BLaER1 treated with 17β-estradiol and CSF1 and Interleukin-3, amounts not matched to agents 10 nM and 100 nM (cell line): ENCODE measurements around the gene GLIPR1L2.
"Not testable (repeated sequence)": the region's sequence is repeated elsewhere in the genome, so short reads cannot be mapped to it uniquely, and the experiment has no call there.

Source experiments
- H3K27ac ChIP-seq, 11 experiments: shearing (Covaris generic); formaldehyde crosslinking; 2 replicates each; pipeline ENCODE4 v1.8.1; 2022
- H3K27me3 ChIP-seq, 11 experiments: shearing (Covaris generic); formaldehyde crosslinking; 2 replicates each; pipeline ENCODE4 v1.8.1; 2022
- H3K36me3 ChIP-seq, 11 experiments: shearing (Covaris generic); formaldehyde crosslinking; 2 replicates each; pipeline ENCODE4 v1.8.1; 2022
- H3K4me1 ChIP-seq, 10 experiments: shearing (Covaris generic); formaldehyde crosslinking; 2 replicates each; pipeline ENCODE4 v1.8.1; 2022
- H3K4me2 ChIP-seq, 11 experiments: shearing (Covaris generic); formaldehyde crosslinking; 2 replicates each; pipeline ENCODE4 v1.8.1; 2022
- H3K4me3 ChIP-seq, 10 experiments: shearing (Covaris generic); formaldehyde crosslinking; 2 replicates each; pipeline ENCODE4 v1.8.1; 2022
- H3K9ac ChIP-seq, 11 experiments: shearing (Covaris generic); formaldehyde crosslinking; 2 replicates each; pipeline ENCODE4 v1.8.1; 2022
- H3K9me3 ChIP-seq, 11 experiments: shearing (Covaris generic); formaldehyde crosslinking; replicated peaks in 1 of 11; 2 replicates each; pipeline ENCODE4 v1.8.1; 2022
- H4K20me1 ChIP-seq, 11 experiments: shearing (Covaris generic); formaldehyde crosslinking; 2 replicates each; pipeline ENCODE4 v1.8.1; 2022
- Cebpa-rat ChIP-seq, 11 experiments: shearing (Covaris generic); IDR thresholded peaks; 2 replicates each; pipeline ENCODE4 v1.8.1; 2022

Gene GLIPR1L2

GRCh38 chr12:75419841-75420240, 29.0 kb downstream of the GLIPR1L2 start:
- Histone ChIP-seq H3K27me3 (no peaks in the 10 kb centered on the region), H4K20me1 (no peaks in the 10 kb centered on the region), H3K9ac (no peak overlapping the region), H3K4me2 (no peak overlapping the region), H3K9me3 (peaks cover 0 to 10% (median 0%) of the 10 kb centered on the region in 11 experiments; a peak in 5 of 22 replicates), H3K4me1 (no peaks in the 10 kb centered on the region), H3K27ac (no peak overlapping the region), H3K4me3 (no peak overlapping the region), H3K36me3 (no peaks in the 10 kb centered on the region)
- TF ChIP-seq Cebpa-rat (IDR thresholded peaks at IDR 0.05), result no peak

GRCh38 chr12:75427491-75427890, 36.6 kb downstream of the GLIPR1L2 start:
- H3K4me3 ChIP-seq, result no peak overlapping the region
- H4K20me1 ChIP-seq, result no peaks in the 10 kb centered on the region
- H3K9ac ChIP-seq, result no peak overlapping the region
- TF ChIP-seq Cebpa-rat (IDR thresholded peaks at IDR 0.05), result no peak
- H3K9me3 ChIP-seq, result peaks cover 32 to 59% (median 38%) of the 10 kb centered on the region in 11 experiments
- no peaks in the 10 kb centered on the region for H3K4me1 ChIP-seq
- no peak overlapping the region for H3K4me2 ChIP-seq
- no peaks in the 10 kb centered on the region for H3K27me3 ChIP-seq
- no peak overlapping the region for H3K27ac ChIP-seq
- peaks cover 0 to 6% (median 0%) of the 10 kb centered on the region in 11 experiments; a peak in 3 of 22 replicates for H3K36me3 ChIP-seq

- Histone ChIP-seq H3K27ac (no peak overlapping the region), H3K4me1 (no peaks in the 10 kb centered on the region), H3K9me3 (peaks cover 32 to 59% (median 38%) of the 10 kb centered on the region in 11 experiments), H3K27me3 (no peaks in the 10 kb centered on the region), H3K36me3 (peaks cover 0 to 6% (median 0%) of the 10 kb centered on the region in 11 experiments; a peak in 3 of 22 replicates), H3K4me2 (no peak overlapping the region), H4K20me1 (no peaks in the 10 kb centered on the region), H3K4me3 (peak overlapping the region in 2 of 10 experiments; percentile 11 to 15; a peak in 1 of 20 replicates), H3K9ac (no peak overlapping the region)
- TF ChIP-seq Cebpa-rat (IDR thresholded peaks at IDR 0.05), result no peak
These were observed 37.9 kb downstream of the GLIPR1L2 start for GRCh38 chr12:75428767-75429166.

GRCh38 chr12:75432924-75433323, 42.0 kb downstream of the GLIPR1L2 start:
- Histone ChIP-seq H3K4me3 (no peak overlapping the region), H3K9ac (no peak overlapping the region), H3K36me3 (peaks cover 0 to 6% (median 0%) of the 10 kb centered on the region in 11 experiments; a peak in 3 of 22 replicates), H3K27me3 (no peaks in the 10 kb centered on the region), H3K9me3 (peaks cover 26 to 47% (median 41%) of the 10 kb centered on the region in 11 experiments), H3K27ac (no peak overlapping the region), H4K20me1 (no peaks in the 10 kb centered on the region), H3K4me2 (no peak overlapping the region), H3K4me1 (peaks cover 0 to 4% (median 2%) of the 10 kb centered on the region in 10 experiments; a peak in 13 of 20 replicates)
- TF ChIP-seq Cebpa-rat (IDR thresholded peaks at IDR 0.05), result no peak

GRCh38 chr12:75437564-75437963, 46.7 kb downstream of the GLIPR1L2 start:
- H3K4me1 ChIP-seq, result peaks cover 7 to 13% (median 10%) of the 10 kb centered on the region in 10 experiments; a peak in 17 of 20 replicates

GRCh38 chr12:75438059-75438754, 47.3 kb downstream of the GLIPR1L2 start:
- Histone ChIP-seq H3K4me1 (peaks cover 7 to 17% (median 10%) of the 10 kb centered on the region in 10 experiments; a peak in 17 of 20 replicates), H3K27ac (peak overlapping the region in 4 of 11 experiments; percentile 4 to 39 (median 22); a peak in 3 of 22 replicates)
- no peak for TF ChIP-seq Cebpa-rat (IDR thresholded peaks at IDR 0.05)

More at GRCh38 chr12:75437564-75437963, 46.7 kb downstream of the GLIPR1L2 start:
- TF ChIP-seq Cebpa-rat (IDR thresholded peaks at IDR 0.05), result no peak
- H3K36me3 ChIP-seq, result no peaks in the 10 kb centered on the region
- no peaks in the 10 kb centered on the region for H3K27me3 ChIP-seq
- no peak overlapping the region for H3K9ac ChIP-seq
- peak overlapping the region in 4 of 11 experiments; percentile 4 to 39 (median 22); a peak in 1 of 22 replicates for H3K27ac ChIP-seq
- peaks cover 17 to 41% (median 25%) of the 10 kb centered on the region in 11 experiments; a peak in 21 of 22 replicates for H3K9me3 ChIP-seq
- H4K20me1 ChIP-seq, result no peaks in the 10 kb centered on the region
- peak overlapping the region in 5 of 11 experiments; percentile 13 to 54 (median 43); a peak in 6 of 22 replicates for H3K4me2 ChIP-seq
- H3K4me3 ChIP-seq, result no peak overlapping the region

GRCh38 chr12:75439048-75439447, 48.2 kb downstream of the GLIPR1L2 start:
- TF ChIP-seq Cebpa-rat (IDR thresholded peaks at IDR 0.05), result no peak
- peaks cover 17 to 41% (median 25%) of the 10 kb centered on the region in 11 experiments; a peak in 21 of 22 replicates for H3K9me3 ChIP-seq
- no peak overlapping the region for H3K9ac ChIP-seq
- H3K36me3 ChIP-seq, result no peaks in the 10 kb centered on the region
- H3K27me3 ChIP-seq, result no peaks in the 10 kb centered on the region
- H3K4me1 ChIP-seq, result peaks cover 7 to 25% (median 10%) of the 10 kb centered on the region in 10 experiments; a peak in 17 of 20 replicates
- H3K27ac ChIP-seq, result no peak overlapping the region
- H3K4me2 ChIP-seq, result no peak overlapping the region
- no peaks in the 10 kb centered on the region for H4K20me1 ChIP-seq
- no peak overlapping the region for H3K4me3 ChIP-seq

More at GRCh38 chr12:75438059-75438754, 47.3 kb downstream of the GLIPR1L2 start:
- H3K36me3 ChIP-seq, result no peaks in the 10 kb centered on the region
- H3K27me3 ChIP-seq, result no peaks in the 10 kb centered on the region
- peaks cover 17 to 41% (median 25%) of the 10 kb centered on the region in 11 experiments; a peak in 21 of 22 replicates for H3K9me3 ChIP-seq
- no peak overlapping the region for H3K9ac ChIP-seq
- H4K20me1 ChIP-seq, result no peaks in the 10 kb centered on the region
- H3K4me3 ChIP-seq, result no peak overlapping the region
- H3K4me2 ChIP-seq, result peak overlapping the region in 10 of 11 experiments; percentile 10 to 54 (median 25); a peak in 13 of 22 replicates

GRCh38 chr12:75439930-75440329, 49.0 kb downstream of the GLIPR1L2 start:
- Histone ChIP-seq H3K4me2 (no peak overlapping the region), H3K27ac (no peak overlapping the region), H3K4me1 (peaks cover 7 to 34% (median 11%) of the 10 kb centered on the region in 10 experiments; a peak in 17 of 20 replicates), H3K4me3 (no peak overlapping the region), H3K9ac (no peak overlapping the region), H3K9me3 (peaks cover 14 to 41% (median 25%) of the 10 kb centered on the region in 11 experiments; a peak in 21 of 22 replicates), H4K20me1 (no peaks in the 10 kb centered on the region), H3K27me3 (no peaks in the 10 kb centered on the region), H3K36me3 (no peaks in the 10 kb centered on the region)
- no peak for TF ChIP-seq Cebpa-rat (IDR thresholded peaks at IDR 0.05)

- peaks cover 7 to 38% (median 11%) of the 10 kb centered on the region in 10 experiments; a peak in 17 of 20 replicates for H3K4me1 ChIP-seq
- H3K4me2 ChIP-seq, H3K9ac ChIP-seq: not testable (repeated sequence)
These were observed 51.0 kb downstream of the GLIPR1L2 start for GRCh38 chr12:75441687-75442449.

GRCh38 chr12:75442454-75442853, 51.6 kb downstream of the GLIPR1L2 start:
- not testable (repeated sequence) for H3K27ac ChIP-seq, H3K4me3 ChIP-seq, H3K9ac ChIP-seq, H3K4me2 ChIP-seq, H4K20me1 ChIP-seq, H3K36me3 ChIP-seq, H3K27me3 ChIP-seq
- Histone ChIP-seq H3K4me1 (peaks cover 7 to 38% (median 11%) of the 10 kb centered on the region in 10 experiments; a peak in 17 of 20 replicates), H3K9me3 (peaks cover 5 to 29% (median 14%) of the 10 kb centered on the region in 11 experiments; a peak in 17 of 22 replicates)

More at GRCh38 chr12:75441687-75442449, 51.0 kb downstream of the GLIPR1L2 start:
- H3K27ac ChIP-seq, H4K20me1 ChIP-seq, H3K36me3 ChIP-seq, H3K4me3 ChIP-seq, H3K27me3 ChIP-seq: not testable (repeated sequence)
- peaks cover 8 to 35% (median 17%) of the 10 kb centered on the region in 11 experiments; a peak in 20 of 22 replicates for H3K9me3 ChIP-seq
